RWPE2 (cell line): ENCODE measurements around the gene MCTP2.

Experiments used
- ATAC-seq: fragments of 200-7000 bp; cut with Tn5 transposase; 3 replicates; pipeline ENCODE4 v1.9.1; 2021; ENCODE audit warnings: low read depth
- DNase-seq: peaks from one replicate; pipeline ENCODE4 v3.0.0-alpha.2; 2020; ENCODE audit warnings: low spot score
- H3K27ac ChIP-seq: fragments of 450-650 bp; 2 replicates; pipeline ENCODE4 v1.5.1; 2017; ENCODE audit warnings: mild to moderate bottlenecking; ENCODE audit not compliant: poor library complexity, severe bottlenecking
- H3K27me3 ChIP-seq: fragments of 250-450 bp; sonication (Bioruptor Pico); 2 replicates; pipeline ENCODE4 v1.5.1; 2021; ENCODE audit warnings: mild to moderate bottlenecking, moderate library complexity; ENCODE audit not compliant: insufficient read depth, poor library complexity, severe bottlenecking
- H3K36me3 ChIP-seq: fragments of 250-450 bp; sonication (Bioruptor Pico); 2 replicates; pipeline ENCODE4 v1.5.1; 2020; ENCODE audit warnings: low read depth, mild to moderate bottlenecking, moderate library complexity
- H3K4me1 ChIP-seq: fragments of 250-450 bp; sonication (Bioruptor Pico); 2 replicates; pipeline ENCODE4 v1.5.1; 2021; ENCODE audit warnings: mild to moderate bottlenecking, moderate library complexity; ENCODE audit not compliant: insufficient read depth, poor library complexity, severe bottlenecking
- H3K4me3 ChIP-seq: fragments of 250-450 bp; sonication (Bioruptor Pico); 2 replicates; pipeline ENCODE4 v1.5.1; 2021; ENCODE audit warnings: mild to moderate bottlenecking, moderate library complexity; ENCODE audit not compliant: severe bottlenecking
- H3K9me3 ChIP-seq: fragments of 250-450 bp; sonication (Bioruptor Pico); 2 replicates; pipeline ENCODE4 v1.5.1; 2021; ENCODE audit warnings: mild to moderate bottlenecking, moderate library complexity; ENCODE audit not compliant: severe bottlenecking
- TF ChIP-seq, protein P1 (sequence below): fragments of 450-650 bp; IDR thresholded peaks from one replicate; pipeline ENCODE4 v1.5.1; 2017; ENCODE audit warnings: mild to moderate bottlenecking, moderate library complexity; ENCODE audit not compliant: poor library complexity, severe bottlenecking

Gene MCTP2

DNA sequence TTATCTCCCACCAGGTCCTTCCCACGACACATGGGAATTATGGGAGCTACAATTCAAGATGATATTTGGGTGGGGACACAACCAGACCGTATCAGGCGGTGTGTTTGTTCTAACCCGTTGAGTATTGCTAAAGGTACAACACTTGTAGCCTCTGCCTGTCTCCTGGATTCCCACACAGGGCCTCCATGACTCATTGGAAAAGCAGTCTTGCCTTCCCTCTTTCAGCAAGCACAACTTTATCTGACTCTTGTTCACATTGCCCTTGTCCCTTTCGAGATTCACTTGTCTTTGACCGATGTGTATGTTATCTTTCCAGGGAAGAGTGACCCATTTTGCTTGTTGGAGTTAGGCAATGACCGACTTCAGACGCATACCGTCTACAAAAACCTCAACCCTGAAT is 152.3 kb downstream of the MCTP2 start:
- Histone ChIP-seq H3K4me3 (no peak overlapping the region), H3K27ac (no peak overlapping the region), H3K36me3 (peaks cover 9% of the 10 kb centered on the region), H3K9me3 (no peaks in the 10 kb centered on the region), H3K4me1 (no peaks in the 10 kb centered on the region), H3K27me3 (no peaks in the 10 kb centered on the region)
- TF ChIP-seq, protein P1, sequence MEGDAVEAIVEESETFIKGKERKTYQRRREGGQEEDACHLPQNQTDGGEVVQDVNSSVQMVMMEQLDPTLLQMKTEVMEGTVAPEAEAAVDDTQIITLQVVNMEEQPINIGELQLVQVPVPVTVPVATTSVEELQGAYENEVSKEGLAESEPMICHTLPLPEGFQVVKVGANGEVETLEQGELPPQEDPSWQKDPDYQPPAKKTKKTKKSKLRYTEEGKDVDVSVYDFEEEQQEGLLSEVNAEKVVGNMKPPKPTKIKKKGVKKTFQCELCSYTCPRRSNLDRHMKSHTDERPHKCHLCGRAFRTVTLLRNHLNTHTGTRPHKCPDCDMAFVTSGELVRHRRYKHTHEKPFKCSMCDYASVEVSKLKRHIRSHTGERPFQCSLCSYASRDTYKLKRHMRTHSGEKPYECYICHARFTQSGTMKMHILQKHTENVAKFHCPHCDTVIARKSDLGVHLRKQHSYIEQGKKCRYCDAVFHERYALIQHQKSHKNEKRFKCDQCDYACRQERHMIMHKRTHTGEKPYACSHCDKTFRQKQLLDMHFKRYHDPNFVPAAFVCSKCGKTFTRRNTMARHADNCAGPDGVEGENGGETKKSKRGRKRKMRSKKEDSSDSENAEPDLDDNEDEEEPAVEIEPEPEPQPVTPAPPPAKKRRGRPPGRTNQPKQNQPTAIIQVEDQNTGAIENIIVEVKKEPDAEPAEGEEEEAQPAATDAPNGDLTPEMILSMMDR: no peak
- DNase-seq (no peak), ATAC-seq (peak; percentile 40; the same call in 1 of the 3 replicates)

DNA sequence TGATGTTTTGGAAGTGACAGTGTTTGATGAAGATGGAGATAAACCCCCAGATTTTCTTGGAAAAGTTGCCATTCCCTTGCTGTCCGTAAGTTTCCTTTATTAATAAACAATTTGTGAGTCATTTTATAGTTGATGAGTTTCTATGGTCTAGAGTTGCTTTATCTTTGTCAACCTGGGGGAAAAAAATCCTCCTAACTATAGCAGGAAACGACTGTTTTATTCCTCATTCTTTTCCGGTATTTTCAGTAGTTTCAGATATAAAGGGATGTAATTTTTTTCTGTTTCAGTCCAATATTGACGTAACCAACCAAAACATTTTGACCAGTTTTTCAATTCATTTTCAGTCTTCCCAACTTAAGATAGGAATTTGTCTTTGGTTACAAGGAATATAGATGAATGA is 154.1 kb downstream of the MCTP2 start:
- DNase-seq (no peak), ATAC-seq (no peak)
- Histone ChIP-seq H3K9me3 (no peaks in the 10 kb centered on the region), H3K4me1 (no peaks in the 10 kb centered on the region), H3K4me3 (no peak overlapping the region), H3K36me3 (peaks cover 12% of the 10 kb centered on the region), H3K27me3 (no peaks in the 10 kb centered on the region), H3K27ac (no peak overlapping the region)
- TF ChIP-seq, protein P1: no peak

DNA sequence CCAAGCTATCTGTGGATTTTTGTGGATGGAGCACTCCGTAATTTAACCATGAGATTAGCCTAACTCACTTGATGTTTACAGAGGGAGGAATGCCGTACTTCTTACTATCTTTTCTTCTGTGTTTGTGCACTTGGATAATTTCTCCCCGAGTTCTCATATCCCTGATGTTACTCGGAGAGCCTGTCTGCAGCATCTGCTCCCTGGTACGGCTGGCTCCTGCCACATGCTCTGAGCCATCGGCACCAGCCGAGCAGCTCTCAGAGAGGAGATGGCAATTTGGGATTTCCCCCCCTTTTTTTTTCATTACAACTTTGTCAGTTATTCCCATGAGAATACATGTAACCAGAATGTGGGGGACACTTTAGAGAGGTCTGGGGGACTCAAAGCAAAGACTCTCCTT is 155.0 kb downstream of the MCTP2 start:
- ATAC-seq: no peak
- Histone ChIP-seq H3K4me1 (no peaks in the 10 kb centered on the region), H3K36me3 (peaks cover 12% of the 10 kb centered on the region), H3K27me3 (no peaks in the 10 kb centered on the region), H3K9me3 (no peaks in the 10 kb centered on the region), H3K27ac (no peak overlapping the region), H3K4me3 (no peak overlapping the region)
- TF ChIP-seq, protein P1: no peak
- no peak for DNase-seq

- H3K36me3 ChIP-seq: peaks cover 12% of the 10 kb centered on the region
- ATAC-seq: no peak
- H3K9me3 ChIP-seq: no peaks in the 10 kb centered on the region
- H3K27me3 ChIP-seq: no peaks in the 10 kb centered on the region
- H3K27ac ChIP-seq: no peak overlapping the region
- DNase-seq: no peak
- TF ChIP-seq, protein P1: no peak
- no peaks in the 10 kb centered on the region for H3K4me1 ChIP-seq
- no peak overlapping the region for H3K4me3 ChIP-seq
Observed at GRCh38 chr15:94387442-94387841, 156.1 kb downstream of the MCTP2 start.

GRCh38 chr15:94387849-94388441 is 156.6 kb downstream of the MCTP2 start:
- Histone ChIP-seq H3K9me3 (no peaks in the 10 kb centered on the region), H3K4me3 (no peak overlapping the region), H3K36me3 (peaks cover 12% of the 10 kb centered on the region), H3K27me3 (no peaks in the 10 kb centered on the region), H3K27ac (no peak overlapping the region), H3K4me1 (no peaks in the 10 kb centered on the region)
- no peak for ATAC-seq
- no peak for DNase-seq
- TF ChIP-seq, protein P1: no peak
